ENCODE results near the gene ADPRHL1. TPM values are rescaled to one million over a fixed set of nuclear protein-coding genes. Genes with fewer than 3 reads are reported as not detected.

The ADPRHL1 gene
- total RNA-seq, 1 experiment from 2014 or later, result 1.5 TPM

GRCh38 chr13:113491418-113491883 lies 38.2 kb upstream of the ADPRHL1 start:
- Mint-ChIP-seq H3K27ac (no peak overlapping the region), H3K27me3 (ENCODE audit: low read depth) (no peaks in the 10 kb centered on the region), H3K4me3 (peak overlapping the region; percentile 85), H3K4me1 (peaks cover 77% of the 10 kb centered on the region), H3K9me3 (no peaks in the 10 kb centered on the region), H3K36me3 (peaks cover 7% of the 10 kb centered on the region)
- DNase-seq (ENCODE audit: low spot score) (peak; percentile 34), ATAC-seq (no peak)
- ChIA-PET CTCF (no interaction called here), POLR2A (no interaction called here)
- no peak for TF ChIP-seq SMAD3 (CRISPR knock-in tag; IDR thresholded peaks at IDR 0.05; ENCODE audit: borderline replicate concordance)
- no peak for TF ChIP-seq SMAD4 (CRISPR knock-in tag; IDR thresholded peaks at IDR 0.05)
- 0 out of 2 replicates have a peak, but pooled peaks have one; percentile 9 for TF ChIP-seq MAX (CRISPR knock-in tag; IDR thresholded peaks at IDR 0.05)

DNA sequence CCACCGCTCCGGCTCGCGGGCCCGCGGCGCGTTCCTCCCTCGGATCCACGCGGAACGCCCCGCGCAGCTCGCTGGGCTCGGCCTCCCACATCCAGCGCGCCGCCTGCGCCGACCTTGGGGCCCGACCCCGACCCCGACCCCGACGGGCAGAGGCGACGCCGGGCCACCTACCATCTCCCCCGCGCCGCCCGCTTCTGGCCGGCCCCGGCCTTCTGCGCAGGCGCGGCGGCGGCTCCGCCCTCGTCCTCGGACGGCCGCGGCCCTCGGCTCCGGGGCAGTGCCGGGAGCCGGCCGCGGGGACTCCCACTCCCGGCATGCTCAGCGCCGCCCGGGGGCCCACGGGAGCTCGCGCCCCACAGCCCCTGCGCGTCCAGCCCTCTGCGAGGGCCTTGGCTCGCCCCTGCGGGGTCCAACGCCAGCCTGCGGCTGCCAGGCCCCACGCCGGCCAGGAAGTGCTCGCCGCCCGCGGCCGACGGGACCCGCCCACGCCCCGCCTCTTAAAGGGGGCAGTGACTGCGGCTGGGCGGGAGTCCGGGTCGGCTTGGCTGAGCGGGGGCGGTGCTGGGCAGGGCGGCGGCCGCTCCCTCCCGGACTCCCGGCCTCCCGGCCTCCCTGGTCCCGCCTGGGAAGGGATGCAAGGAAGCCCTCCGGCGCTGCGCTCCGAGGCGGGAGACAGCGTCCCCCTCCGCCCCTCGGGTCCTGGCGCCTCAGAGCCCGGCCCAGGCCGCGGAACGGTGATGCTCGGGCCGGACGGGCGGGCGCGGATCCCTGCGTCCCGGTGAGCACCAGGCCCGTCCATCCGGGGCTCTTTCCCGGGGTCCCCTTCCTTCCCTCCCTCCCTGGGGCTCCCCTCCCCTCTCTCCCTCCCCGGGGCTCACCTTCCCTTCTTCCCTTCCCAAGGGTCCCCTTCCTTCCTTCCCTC lies 37.5 kb upstream of the ADPRHL1 start, which contains the start of gene DCUN1D2:
DCUN1D2 (minus strand) TSS at position 216 of the 922 bp plus-strand sequence; CDS start at position 174, 42 bp downstream.
- Mint-ChIP-seq H3K4me3 (peak within 1 kb of the TSS; percentile 86), H3K4me1 (peaks cover 75% of the 10 kb centered on the region), H3K9me3 (no peaks in the 10 kb centered on the region), H3K36me3 (peaks cover 2% of the 10 kb centered on the region), H3K27ac (peak within 1 kb of the TSS; percentile 77), H3K27me3 (ENCODE audit: low read depth) (no peaks in the 10 kb centered on the region)
- ATAC-seq, result peak; percentile 70
- ChIA-PET CTCF (interaction anchor here (0.6 to 2.5 kb wide), 4 partner anchors 33 to 71 kb away, joined by 3 to 22 read pairs (median 10); no protein-coding TSS in a partner anchor), POLR2A (no interaction called here)
- peak; percentile 88 for DNase-seq (ENCODE audit: low spot score)
- no peak; the same call in 1 of the 2 replicates for TF ChIP-seq NFYB (CRISPR knock-in tag; conservative IDR thresholded peaks at IDR 0.05; ENCODE audit: low read depth)
- no peak for TF ChIP-seq ZNF423 (CRISPR knock-in tag; IDR thresholded peaks at IDR 0.05)
- TF ChIP-seq, protein P1, sequence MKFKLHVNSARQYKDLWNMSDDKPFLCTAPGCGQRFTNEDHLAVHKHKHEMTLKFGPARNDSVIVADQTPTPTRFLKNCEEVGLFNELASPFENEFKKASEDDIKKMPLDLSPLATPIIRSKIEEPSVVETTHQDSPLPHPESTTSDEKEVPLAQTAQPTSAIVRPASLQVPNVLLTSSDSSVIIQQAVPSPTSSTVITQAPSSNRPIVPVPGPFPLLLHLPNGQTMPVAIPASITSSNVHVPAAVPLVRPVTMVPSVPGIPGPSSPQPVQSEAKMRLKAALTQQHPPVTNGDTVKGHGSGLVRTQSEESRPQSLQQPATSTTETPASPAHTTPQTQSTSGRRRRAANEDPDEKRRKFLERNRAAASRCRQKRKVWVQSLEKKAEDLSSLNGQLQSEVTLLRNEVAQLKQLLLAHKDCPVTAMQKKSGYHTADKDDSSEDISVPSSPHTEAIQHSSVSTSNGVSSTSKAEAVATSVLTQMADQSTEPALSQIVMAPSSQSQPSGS (CRISPR knock-in tag; IDR thresholded peaks at IDR 0.05; ENCODE audit: borderline replicate concordance, low read depth), result no peak
- no peak for TF ChIP-seq NFATC4 (CRISPR knock-in tag; IDR thresholded peaks at IDR 0.05)
- TF ChIP-seq, protein P2, sequence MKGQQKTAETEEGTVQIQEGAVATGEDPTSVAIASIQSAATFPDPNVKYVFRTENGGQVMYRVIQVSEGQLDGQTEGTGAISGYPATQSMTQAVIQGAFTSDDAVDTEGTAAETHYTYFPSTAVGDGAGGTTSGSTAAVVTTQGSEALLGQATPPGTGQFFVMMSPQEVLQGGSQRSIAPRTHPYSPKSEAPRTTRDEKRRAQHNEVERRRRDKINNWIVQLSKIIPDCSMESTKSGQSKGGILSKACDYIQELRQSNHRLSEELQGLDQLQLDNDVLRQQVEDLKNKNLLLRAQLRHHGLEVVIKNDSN (CRISPR knock-in tag; IDR thresholded peaks at IDR 0.05), result 0 out of 2 replicates have a peak, but pooled peaks have one; percentile 11
- no peak for TF ChIP-seq ZNF138 (CRISPR knock-in tag; conservative IDR thresholded peaks at IDR 0.05)
- TF ChIP-seq ZNF317 (CRISPR knock-in tag; IDR thresholded peaks at IDR 0.05; ENCODE audit: borderline replicate concordance, low read depth), result peak; percentile 21; the same call in 1 of the 2 replicates
- no peak; the same call in 1 of the 2 replicates for TF ChIP-seq ESRRA (CRISPR knock-in tag; IDR thresholded peaks at IDR 0.05; ENCODE audit: borderline replicate concordance)
- TF ChIP-seq RORB (CRISPR knock-in tag; IDR thresholded peaks at IDR 0.05), result no peak
- TF ChIP-seq AR (CRISPR knock-in tag; IDR thresholded peaks at IDR 0.05), result no peak
- TF ChIP-seq NR2C2 (CRISPR knock-in tag; IDR thresholded peaks at IDR 0.05), result no peak
- peak; percentile 97 for TF ChIP-seq SP1 (CRISPR knock-in tag; conservative IDR thresholded peaks at IDR 0.05)
- peak; percentile 18; the same call in 1 of the 2 replicates for TF ChIP-seq MAX (CRISPR knock-in tag; IDR thresholded peaks at IDR 0.05)
- TF ChIP-seq ETV6 (CRISPR knock-in tag; IDR thresholded peaks at IDR 0.05), result 0 out of 2 replicates have a peak, but pooled peaks have one; percentile 19
- peak; percentile 23; the same call in 1 of the 2 replicates for TF ChIP-seq USF2 (CRISPR knock-in tag; IDR thresholded peaks at IDR 0.05)
- TF ChIP-seq TP53 (CRISPR knock-in tag; IDR thresholded peaks at IDR 0.05), result peak; percentile 15; the same call in 1 of the 2 replicates
- TF ChIP-seq, protein P3, sequence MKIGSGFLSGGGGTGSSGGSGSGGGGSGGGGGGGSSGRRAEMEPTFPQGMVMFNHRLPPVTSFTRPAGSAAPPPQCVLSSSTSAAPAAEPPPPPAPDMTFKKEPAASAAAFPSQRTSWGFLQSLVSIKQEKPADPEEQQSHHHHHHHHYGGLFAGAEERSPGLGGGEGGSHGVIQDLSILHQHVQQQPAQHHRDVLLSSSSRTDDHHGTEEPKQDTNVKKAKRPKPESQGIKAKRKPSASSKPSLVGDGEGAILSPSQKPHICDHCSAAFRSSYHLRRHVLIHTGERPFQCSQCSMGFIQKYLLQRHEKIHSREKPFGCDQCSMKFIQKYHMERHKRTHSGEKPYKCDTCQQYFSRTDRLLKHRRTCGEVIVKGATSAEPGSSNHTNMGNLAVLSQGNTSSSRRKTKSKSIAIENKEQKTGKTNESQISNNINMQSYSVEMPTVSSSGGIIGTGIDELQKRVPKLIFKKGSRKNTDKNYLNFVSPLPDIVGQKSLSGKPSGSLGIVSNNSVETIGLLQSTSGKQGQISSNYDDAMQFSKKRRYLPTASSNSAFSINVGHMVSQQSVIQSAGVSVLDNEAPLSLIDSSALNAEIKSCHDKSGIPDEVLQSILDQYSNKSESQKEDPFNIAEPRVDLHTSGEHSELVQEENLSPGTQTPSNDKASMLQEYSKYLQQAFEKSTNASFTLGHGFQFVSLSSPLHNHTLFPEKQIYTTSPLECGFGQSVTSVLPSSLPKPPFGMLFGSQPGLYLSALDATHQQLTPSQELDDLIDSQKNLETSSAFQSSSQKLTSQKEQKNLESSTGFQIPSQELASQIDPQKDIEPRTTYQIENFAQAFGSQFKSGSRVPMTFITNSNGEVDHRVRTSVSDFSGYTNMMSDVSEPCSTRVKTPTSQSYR (CRISPR knock-in tag; IDR thresholded peaks at IDR 0.05), result no peak
- TF ChIP-seq ZNF425 (CRISPR knock-in tag; conservative IDR thresholded peaks at IDR 0.05), result no peak
- TF ChIP-seq TCF7 (CRISPR knock-in tag; IDR thresholded peaks at IDR 0.05; ENCODE audit: low read depth), result no peak
